ENCODE measurements around the gene ZNF391.
"Not testable (repeated sequence)": the region's sequence is repeated elsewhere in the genome, so short reads cannot be mapped to it uniquely, and the experiment has no call there.

Gene ZNF391

DNA sequence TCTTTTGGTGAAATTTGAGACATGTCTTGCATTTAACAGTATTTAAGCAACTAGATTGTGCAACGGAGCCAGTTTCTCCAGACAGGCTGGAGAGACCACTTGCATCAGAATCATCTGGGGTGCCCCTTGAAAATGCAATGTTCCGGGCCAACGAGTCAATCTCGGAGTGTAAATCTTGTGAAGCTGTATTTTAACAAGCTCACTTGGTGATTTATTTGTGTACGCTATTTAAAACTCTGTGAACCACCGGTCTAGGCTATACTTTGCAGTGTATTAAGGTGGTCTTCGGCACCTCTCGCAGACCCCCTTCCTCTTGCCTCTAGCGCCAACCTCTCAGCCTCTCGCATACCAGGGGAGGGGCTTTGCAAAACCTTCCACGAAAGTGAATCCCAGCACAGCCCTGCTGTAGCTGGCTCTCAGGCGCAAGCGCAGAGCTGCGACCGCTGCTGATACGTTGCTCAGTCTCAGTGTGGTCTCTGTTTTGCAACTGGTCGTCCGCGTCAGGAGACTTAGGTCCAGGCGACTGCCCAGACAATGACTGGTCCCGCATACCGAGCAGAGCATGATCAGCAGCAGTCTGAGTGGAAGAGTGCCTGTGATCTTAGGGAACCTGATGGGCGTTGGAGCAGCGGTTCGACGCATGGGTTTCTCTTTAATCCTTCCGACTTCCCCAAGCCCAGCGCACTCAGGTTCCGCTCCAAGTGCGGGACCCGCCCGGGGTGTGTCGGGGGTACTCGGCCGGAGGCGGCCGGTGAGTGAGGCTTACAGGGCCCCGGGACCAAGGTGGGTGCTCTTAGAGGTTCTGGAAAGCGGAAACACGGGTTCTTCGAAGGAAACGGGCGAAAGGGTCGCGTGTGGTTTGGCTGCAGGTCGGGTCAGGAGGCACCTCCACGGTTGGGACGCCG, at the start of gene ZNF391:
ZNF391 (plus strand) TSS at position 467 of the 905 bp plus-strand sequence. CDS start 11,612 bp downstream, outside the sequence.
- peak; percentile 67 to 69 for DNase-seq

DNA sequence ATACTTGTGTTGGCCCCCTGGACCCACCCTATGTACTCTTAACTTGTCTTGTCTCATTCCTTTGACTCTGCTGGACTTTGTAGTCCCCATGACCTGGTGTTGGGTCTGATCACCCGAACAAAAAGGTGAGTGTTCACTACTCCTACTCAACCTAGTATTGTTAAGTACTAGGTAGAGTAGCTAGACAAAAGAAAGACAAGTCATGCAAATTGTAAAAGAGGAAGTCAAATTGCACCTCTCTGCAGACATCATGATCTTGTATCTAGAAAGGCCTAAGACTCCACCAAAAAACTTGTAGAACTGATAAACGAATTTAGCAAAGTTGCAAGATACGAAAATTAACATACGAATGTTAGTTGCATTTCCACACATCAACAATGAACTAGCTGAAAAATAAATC, 35.7 kb upstream of the ZNF391 start:
- DNase-seq: no peak

DNA sequence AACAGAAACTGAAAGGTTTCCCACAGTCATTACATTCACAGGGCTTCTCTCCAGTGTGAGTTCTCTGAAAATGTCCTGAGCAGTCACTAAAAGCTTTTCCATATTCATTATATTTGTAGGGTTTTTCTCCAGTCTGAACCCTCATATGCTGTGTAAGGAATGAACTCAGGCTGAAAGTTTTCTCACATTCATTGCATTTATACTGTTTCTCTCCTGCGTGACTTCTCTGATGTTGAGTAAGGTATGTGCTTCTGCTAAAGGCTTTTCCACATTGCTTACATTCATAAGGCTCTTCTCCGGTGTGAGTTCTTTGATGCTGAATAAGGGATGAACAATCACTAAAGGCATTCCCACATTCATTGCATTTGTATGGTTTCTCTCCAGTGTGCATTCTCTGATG, 29.8 kb upstream of the ZNF391 start:
- DNase-seq: no peak

- DNase-seq: no peak
These were observed 29.3 kb upstream of the ZNF391 start for GRCh38 chr6:27359231-27359630.

GRCh38 chr6:27368202-27368601, 20.4 kb upstream of the ZNF391 start:
- DNase-seq: no peak

DNA sequence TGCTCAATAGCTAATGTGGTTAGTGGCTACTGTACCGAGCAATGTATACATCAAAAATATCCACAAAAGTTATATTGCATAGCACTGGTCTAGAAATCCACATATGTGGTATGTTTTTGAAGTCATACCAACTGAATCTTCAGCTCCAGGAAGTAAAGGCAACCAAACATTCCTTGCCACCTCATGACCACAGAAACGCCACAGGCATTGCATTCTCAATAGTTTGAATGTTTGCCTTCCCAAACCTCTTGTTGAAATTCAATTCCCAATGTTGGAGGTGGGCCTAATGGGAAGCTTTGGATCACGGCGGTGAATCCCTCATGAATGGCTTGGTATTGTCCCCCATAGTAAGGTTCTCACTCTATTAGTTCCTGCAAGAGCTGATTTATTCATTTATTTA, 18.2 kb upstream of the ZNF391 start:
- no peak for DNase-seq

GRCh38 chr6:27374824-27375612, 13.5 kb upstream of the ZNF391 start:
- peak; percentile 60 to 64 for DNase-seq

GRCh38 chr6:27375613-27376079, 12.9 kb upstream of the ZNF391 start:
- no peak for DNase-seq

DNA sequence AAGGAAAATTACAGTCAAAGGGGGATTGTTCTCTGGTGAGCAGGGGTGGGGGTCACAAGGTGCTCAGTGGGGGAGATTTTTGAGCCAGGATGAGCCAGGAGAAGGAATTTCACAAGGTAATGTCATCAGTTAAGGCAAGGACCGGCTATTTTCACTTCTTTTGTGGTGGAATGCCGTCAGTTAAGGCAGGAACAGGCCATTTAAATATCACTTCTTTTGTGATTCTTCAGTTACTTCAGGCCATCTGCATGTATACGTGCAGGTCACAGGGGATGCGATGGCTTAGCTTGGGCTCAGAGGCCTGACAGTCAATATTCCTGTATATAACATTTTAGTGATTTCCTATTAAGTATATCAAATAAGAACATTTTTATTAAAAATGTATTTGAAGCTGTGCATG, 10.2 kb upstream of the ZNF391 start:
- not testable (repeated sequence) for DNase-seq

DNA sequence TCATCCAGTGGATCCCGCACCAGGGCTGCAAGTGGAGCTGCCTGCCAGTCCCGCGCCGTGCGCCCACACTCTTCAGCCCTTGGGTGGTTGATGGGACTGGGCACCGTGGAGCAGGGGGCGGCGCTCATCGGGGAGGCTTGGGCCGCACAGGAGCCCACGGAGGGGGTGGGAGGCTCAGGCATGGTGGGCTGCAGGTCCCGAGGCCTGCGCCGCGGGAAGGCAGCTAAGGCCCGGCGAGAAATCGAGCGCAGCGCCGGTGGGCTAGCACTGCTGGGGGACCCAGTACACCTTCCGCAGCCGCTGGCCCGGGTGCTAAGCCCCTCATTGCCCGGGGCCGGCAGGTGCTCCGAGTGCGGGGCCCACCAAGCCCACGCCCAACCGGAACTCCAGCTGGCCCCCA, 7.6 kb upstream of the ZNF391 start:
- not testable (repeated sequence) for DNase-seq

- DNase-seq: no peak
These were observed 5.5 kb upstream of the ZNF391 start for GRCh38 chr6:27383011-27383410.

DNA sequence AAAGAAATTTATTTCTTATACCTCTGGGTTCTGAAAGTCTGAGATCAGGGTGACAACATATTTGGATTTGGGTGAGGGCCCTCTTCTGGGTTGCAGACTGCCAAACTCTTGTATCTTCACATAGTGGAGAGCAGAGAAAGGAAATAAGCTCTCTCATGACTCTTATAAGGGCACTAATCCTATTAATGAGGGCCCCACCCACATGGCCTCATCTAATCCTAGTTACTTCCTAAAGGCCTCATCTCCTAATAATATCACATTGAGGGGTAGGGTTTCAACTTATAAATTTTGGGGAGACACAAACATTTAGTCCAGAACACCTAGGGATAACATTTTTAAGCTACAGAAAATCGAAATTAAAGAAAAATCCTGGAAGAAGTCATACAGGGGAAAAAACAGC, 5.1 kb upstream of the ZNF391 start:
- no peak for DNase-seq

GRCh38 chr6:27392623-27393022, 4.1 kb downstream of the ZNF391 start:
- no peak for DNase-seq

DNA sequence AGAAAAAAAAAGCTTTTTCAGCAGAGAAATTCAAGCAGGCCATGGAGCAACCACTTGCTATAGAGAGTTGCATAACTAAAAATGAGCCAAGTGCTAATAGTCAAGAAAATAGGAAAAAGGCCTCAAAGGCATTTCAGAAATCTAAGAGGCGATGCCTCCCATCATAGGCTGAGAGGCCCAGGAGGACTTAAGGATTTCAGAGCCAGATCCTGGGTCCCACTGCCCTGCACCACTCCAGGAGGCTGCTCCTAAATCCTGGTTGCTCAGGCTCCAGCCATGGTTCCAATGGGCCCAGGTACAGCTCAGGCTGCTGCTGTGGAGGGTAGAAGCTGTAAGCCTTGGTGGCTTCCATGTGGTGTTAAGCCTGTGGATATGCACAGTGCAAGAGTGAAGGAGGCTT, 5.5 kb downstream of the ZNF391 start:
- no peak for DNase-seq

DNA sequence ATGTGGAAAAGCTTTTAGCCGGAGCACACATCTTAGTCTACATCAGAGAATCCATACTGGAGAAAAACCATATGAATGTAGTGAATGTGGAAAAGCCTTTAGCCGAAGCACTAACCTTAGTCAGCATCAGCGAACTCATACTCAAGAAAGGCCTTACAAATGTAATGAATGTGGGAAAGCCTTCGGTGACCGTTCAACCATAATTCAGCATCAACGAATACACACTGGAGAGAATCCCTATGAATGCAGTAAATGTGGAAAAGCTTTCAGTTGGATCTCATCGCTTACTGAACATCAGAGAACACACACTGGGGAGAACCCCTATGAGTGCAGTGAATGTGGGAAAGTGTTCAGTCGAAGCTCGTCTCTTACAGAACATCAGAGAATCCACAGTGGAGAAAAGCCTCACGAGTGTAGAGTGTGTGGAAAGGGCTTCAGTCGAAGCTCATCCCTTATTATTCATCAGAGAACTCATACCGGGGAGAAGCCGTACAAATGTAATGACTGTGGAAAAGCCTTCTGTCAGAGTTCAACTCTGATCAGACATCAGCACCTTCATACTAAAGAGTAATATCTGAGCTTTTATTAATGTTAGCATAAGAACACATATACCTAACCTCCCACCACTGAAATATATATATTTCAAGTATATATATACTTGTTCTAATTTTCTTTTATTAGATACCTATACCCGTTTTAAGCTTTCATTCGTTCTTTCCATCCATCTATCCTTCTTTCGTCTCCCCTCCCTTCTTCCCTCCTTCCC, 12.5 kb downstream of the ZNF391 start:
- no peak for DNase-seq

DNA sequence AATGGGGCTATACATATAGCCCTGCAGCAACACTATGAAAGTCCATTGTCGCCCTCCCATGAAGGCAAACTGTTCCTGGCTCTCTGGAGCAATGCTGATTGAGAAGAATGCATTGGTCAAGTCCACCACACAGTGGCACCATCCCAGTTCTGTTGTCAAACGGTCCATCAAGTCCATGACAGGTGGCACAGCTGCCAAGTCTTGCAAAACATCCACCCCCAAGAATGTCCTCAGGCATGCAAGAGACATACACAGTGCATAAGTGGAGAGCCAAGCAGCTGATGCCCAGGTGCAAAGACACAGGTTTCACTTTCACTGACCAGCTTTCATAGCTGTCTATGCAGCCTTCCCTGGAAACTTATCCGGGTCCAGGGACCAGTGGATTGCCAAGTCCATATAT, 17.5 kb downstream of the ZNF391 start:
- no peak for DNase-seq

DNA sequence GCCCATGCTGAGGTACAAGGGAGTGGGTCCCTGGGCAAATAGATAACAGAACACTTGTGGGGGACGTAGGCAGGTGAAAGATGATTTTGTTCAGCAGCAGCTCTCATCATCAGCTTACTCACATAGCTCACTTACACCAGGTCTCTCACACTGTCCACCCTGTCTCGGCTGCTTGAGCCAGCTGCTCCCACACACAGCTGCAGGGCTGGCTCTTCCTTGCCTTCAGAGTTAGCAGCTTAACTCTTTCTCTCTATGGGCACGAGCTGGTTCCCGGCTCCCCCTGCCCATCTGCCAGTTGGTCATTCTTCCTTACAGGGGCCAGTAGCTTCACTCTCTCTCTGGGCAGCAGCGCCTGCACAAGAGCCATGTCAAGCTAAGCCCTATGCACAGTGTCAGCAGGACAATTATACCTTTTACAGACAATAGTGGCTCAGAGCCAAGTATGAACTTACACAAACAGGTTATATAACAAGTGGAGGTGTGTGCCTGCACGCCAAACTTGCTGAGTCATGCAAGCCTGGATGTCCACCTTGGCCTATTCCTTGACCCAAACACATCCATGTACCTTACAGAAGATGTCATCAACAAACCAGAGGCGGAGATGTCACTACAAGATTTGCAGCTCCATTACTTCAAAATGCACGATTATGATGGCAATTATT, 18.7 kb downstream of the ZNF391 start:
- DNase-seq: no peak

DNA sequence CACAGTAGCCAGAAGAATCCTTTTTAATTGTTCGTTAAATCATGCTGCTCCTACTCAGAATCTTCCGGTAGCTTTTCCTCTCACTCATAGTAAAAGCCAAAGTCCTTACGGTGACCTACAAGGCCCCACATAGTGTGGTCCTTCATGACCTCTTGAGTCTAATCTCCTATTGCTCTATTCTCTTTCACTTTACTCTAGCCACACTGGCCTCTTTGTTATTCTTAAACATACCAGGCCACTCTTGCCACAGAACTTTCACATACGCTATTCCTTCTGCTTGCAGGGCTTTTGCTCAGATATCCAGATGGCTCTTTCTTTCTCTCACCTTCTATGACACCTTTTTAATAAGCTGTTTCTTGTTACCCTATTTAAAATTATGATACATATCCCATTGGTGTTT, 25.7 kb downstream of the ZNF391 start:
- DNase-seq: no peak

GRCh38 chr6:27414996-27415395, 26.4 kb downstream of the ZNF391 start:
- no peak for DNase-seq

DNA sequence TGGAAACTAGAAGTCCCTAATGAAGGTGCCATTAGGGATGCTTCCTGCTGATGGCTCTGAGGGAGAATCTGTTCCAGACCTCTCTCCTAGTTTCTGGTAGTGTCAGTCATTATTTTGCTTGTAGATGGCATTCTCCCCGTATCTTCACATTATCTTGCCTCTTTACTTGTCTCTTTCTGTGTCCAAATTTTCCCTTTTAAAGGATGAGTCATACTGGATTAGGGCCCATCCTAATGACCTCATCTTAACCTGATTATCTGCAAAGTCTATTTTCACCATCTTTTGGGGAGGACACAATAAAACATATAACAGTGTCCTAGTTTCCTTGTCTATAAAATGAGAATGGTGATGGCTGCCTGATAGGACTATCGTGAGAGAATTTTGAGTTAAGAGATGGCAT, 27.3 kb downstream of the ZNF391 start:
- DNase-seq: no peak

DNA sequence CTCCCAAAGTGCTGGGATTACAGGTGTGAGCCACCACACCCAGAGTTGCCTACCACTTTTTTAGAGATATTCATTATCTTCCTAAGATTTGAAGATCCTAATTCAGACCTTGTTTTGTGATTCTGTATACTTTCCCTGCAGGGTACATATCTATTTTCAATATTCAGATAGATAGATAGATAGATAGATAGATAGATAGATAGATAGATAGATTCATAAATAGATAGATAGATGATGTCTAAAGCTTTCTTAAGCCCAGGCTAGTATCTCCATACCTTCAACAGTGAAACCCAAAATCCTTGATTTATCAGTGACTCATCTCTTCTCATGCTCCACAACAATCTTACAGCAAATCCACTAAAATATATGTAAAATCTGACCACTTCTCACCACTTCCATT, 30.8 kb downstream of the ZNF391 start:
- DNase-seq: no peak

DNA sequence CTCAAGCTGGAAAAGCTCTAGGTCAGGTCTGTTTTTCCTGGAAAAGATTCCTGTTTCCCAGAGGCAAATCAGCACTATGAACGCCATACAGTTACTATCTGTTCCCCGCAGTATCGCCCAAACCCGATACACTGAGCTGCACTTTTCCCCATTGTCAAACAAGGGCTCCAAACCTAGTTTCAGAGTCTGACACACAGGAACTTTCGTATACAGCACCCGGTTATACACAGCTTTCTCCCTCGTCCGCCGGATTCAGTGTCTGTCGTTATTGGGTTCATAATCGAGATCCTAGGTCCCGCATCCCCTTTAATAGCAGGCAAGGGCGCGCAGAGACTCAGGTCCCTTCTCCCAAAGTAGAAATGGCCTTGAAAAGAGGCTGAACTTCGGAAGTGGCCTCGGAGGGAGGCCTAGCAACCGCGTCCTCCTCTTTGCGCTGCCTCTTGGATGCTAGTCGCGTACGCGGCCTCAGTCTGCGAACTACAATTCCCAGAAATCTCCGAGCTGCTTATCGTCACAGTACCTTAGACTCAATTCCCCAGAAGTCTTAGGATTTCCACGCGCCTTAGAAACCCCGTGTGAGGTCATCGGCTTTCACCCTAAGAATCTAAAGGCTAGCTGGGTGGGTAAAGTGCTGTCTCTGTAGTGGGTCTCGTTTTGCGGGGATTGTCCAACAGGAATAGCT, 34.2 kb downstream of the ZNF391 start:
- no peak for DNase-seq

Data from stimulated activated CD4-positive, alpha-beta T cell treated with anti-CD3 and anti-CD28 coated beads, Interleukin-2, amount 100 ng/mL, for 48 hours (primary cell).